HUES64 (cell line): Measurements from ENCODE around the gene SLFN11. TPM values are rescaled to one million over a fixed set of nuclear protein-coding genes. Genes with fewer than 3 reads are reported as not detected.
"Not testable (repeated sequence)": the region's sequence is repeated elsewhere in the genome, so short reads cannot be mapped to it uniquely, and the experiment has no call there.

Experiments used
- H3K27ac ChIP-seq: 2 replicates; pipeline ENCODE4 v1.7.0; 2013; ENCODE audit warnings: low read depth, low read length, inconsistent platforms
- H3K27me3 ChIP-seq: 2 replicates; pipeline ENCODE4 v1.6.1; 2013; ENCODE audit warnings: mild to moderate bottlenecking, low read length; ENCODE audit not compliant: insufficient read depth
- H3K36me3 ChIP-seq: 2 replicates; pipeline ENCODE4 v1.6.1; 2013; ENCODE audit warnings: mild to moderate bottlenecking, low read length; ENCODE audit not compliant: insufficient read depth
- H3K4me1 ChIP-seq: 2 replicates; pipeline ENCODE4 v1.6.1; 2013; ENCODE audit warnings: mild to moderate bottlenecking, low read length, moderate library complexity; ENCODE audit not compliant: insufficient read depth
- H3K4me3 ChIP-seq: 2 replicates; pipeline ENCODE4 v1.5.1; 2013; ENCODE audit warnings: mild to moderate bottlenecking, low read length, moderate library complexity
- H3K9ac ChIP-seq: 2 replicates; pipeline ENCODE4 v1.6.1; 2013; ENCODE audit warnings: mild to moderate bottlenecking, low read depth, low read length
- H3K9me3 ChIP-seq: 2 replicates; pipeline ENCODE4 v1.6.1; 2013; ENCODE audit warnings: low read depth, low read length; ENCODE audit not compliant: insufficient read depth
- WGBS: fragments of 150-250, 120-280 bp; methylation state at CpG from one replicate; pipeline ENCODE4 v1.1.7; 2013; ENCODE audit warnings: missing lambda C conversion rate; 5-methylcytosine and 5-hydroxymethylcytosine counted together
- polyA plus RNA-seq, 2 experiments: library from polyadenylated mRNA; stranded (reverse); fragments of 50-300 nt; gene quantifications; one replicate each; pipeline ENCODE4 v1.2.3, GENCODE V29; 2013

The SLFN11 gene, protein sequence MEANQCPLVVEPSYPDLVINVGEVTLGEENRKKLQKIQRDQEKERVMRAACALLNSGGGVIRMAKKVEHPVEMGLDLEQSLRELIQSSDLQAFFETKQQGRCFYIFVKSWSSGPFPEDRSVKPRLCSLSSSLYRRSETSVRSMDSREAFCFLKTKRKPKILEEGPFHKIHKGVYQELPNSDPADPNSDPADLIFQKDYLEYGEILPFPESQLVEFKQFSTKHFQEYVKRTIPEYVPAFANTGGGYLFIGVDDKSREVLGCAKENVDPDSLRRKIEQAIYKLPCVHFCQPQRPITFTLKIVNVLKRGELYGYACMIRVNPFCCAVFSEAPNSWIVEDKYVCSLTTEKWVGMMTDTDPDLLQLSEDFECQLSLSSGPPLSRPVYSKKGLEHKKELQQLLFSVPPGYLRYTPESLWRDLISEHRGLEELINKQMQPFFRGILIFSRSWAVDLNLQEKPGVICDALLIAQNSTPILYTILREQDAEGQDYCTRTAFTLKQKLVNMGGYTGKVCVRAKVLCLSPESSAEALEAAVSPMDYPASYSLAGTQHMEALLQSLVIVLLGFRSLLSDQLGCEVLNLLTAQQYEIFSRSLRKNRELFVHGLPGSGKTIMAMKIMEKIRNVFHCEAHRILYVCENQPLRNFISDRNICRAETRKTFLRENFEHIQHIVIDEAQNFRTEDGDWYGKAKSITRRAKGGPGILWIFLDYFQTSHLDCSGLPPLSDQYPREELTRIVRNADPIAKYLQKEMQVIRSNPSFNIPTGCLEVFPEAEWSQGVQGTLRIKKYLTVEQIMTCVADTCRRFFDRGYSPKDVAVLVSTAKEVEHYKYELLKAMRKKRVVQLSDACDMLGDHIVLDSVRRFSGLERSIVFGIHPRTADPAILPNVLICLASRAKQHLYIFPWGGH
- polyA plus RNA-seq (2013, experiment 1 of 2), result 0.90 TPM
- polyA plus RNA-seq (2013, experiment 2 of 2), result 0.95 TPM

DNA sequence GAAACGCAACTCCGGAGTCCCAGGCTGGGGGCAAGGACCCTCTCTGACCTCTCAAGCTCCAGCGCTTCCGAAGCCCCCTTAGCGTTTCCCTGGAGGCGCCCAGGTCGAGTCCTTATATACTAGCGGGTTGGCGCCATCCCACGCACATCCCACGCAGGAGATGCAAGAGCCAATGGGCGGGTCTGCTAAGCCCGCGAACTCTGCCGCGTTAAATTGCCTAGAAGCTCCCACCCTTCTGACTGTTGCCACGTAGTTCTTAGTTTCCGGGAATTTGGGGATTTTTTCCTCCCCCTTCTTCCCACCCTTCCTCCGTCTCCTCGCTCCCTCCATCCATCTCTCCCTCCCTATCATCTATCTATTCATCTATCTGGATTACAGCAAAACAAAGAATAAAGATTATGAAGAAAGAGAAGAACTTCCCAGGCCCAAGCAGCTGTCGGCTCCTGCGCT, at the start of gene SLFN11:
Gene SLFN11, minus strand, starts transcription at position 88 of the 450 bp plus-strand sequence. CDS start 9,814 bp downstream, outside the sequence.
- H3K4me3 ChIP-seq, result peak within 1 kb of the TSS; percentile 54
- H3K9ac ChIP-seq, result peak within 1 kb of the TSS; percentile 44; the same call in 1 of the 2 replicates
- no peaks in the 10 kb centered on the region for H3K9me3 ChIP-seq
- H3K36me3 ChIP-seq, result no peaks in the 10 kb centered on the region
- peaks cover 73% of the 10 kb centered on the region for H3K27me3 ChIP-seq
- WGBS, result under 1% methylated on average over 22 of the region's 22 CpGs
- H3K4me1 ChIP-seq, result peaks cover 4% of the 10 kb centered on the region; the same call in 1 of the 2 replicates
- H3K27ac ChIP-seq, result no peak within 1 kb of the TSS

GRCh38 chr17:35421069-35421468, 47.6 kb upstream of the SLFN11 start:
- peaks cover 32% of the 10 kb centered on the region for H3K36me3 ChIP-seq
- not testable (repeated sequence) for H3K27me3 ChIP-seq, H3K4me1 ChIP-seq, H3K9ac ChIP-seq, H3K4me3 ChIP-seq, H3K9me3 ChIP-seq, H3K27ac ChIP-seq
- 98% methylated on average over 8 of the region's 9 CpGs for WGBS

DNA sequence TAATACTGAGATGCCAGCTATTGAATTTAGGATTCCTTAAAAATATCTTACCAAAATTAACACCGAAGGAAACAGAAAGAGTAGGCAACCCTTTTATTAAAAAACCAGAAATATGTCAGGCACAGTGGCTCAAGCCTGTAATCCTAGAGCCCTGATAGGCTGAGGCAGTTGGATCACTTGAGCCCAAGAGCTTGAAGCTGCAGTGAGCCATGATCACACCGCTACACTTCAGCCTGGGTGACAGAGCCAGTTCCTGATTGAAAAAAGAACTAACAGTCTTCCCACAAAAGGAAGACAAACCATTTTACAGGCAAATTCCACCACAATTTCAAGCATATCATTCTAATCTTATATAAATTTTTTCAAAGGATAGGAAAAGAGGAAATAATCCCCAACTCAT, 43.2 kb upstream of the SLFN11 start:
- 91% methylated on average over 2 of the region's 2 CpGs for WGBS
- no peaks in the 10 kb centered on the region for H3K27me3 ChIP-seq
- H3K9me3 ChIP-seq, result no peaks in the 10 kb centered on the region
- no peak overlapping the region for H3K9ac ChIP-seq
- H3K36me3 ChIP-seq, result peaks cover 35% of the 10 kb centered on the region
- no peak overlapping the region for H3K27ac ChIP-seq
- H3K4me3 ChIP-seq, result no peak overlapping the region
- H3K4me1 ChIP-seq, result no peaks in the 10 kb centered on the region

GRCh38 chr17:35414707-35415106, 41.3 kb upstream of the SLFN11 start:
- H3K27ac ChIP-seq, H3K4me1 ChIP-seq, H3K27me3 ChIP-seq, H3K9ac ChIP-seq, H3K4me3 ChIP-seq, H3K9me3 ChIP-seq: not testable (repeated sequence)
- 95% methylated on average over 2 of the region's 2 CpGs for WGBS
- peaks cover 44% of the 10 kb centered on the region for H3K36me3 ChIP-seq

- Histone ChIP-seq H3K4me1 (no peaks in the 10 kb centered on the region), H3K9ac (no peak overlapping the region), H3K9me3 (no peaks in the 10 kb centered on the region), H3K27ac (no peak overlapping the region), H3K36me3 (peaks cover 44% of the 10 kb centered on the region), H3K27me3 (no peaks in the 10 kb centered on the region), H3K4me3 (no peak overlapping the region)
- 95% methylated on average over 1 of the region's 1 CpG for WGBS
Observed at GRCh38 chr17:35414247-35414646, 40.8 kb upstream of the SLFN11 start.

DNA sequence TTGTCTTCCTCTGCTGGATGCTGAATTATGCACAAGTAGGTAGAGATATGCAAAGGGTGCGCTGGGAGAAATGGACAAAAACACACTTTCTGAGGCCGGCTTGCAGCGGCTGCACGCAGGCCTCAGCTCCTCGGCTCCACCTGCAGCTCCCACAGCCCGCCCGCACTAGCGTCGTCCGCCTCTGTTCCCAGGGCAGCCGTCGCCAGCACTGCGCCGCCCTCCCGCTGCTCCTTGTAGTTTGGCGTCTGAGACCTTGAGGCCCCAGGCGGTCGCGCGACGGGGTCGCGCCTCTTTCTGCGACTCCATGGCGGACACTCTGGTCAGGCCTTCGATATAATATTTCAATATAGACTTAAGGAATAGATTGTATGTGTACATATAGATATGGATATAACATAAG, 34.1 kb upstream of the SLFN11 start:
- H3K27me3 ChIP-seq, result no peaks in the 10 kb centered on the region
- peaks cover 48% of the 10 kb centered on the region for H3K36me3 ChIP-seq
- WGBS, result 94% methylated on average over 25 of the region's 26 CpGs

GRCh38 chr17:35406568-35406967, 33.1 kb upstream of the SLFN11 start:
- Histone ChIP-seq H3K36me3 (peaks cover 40% of the 10 kb centered on the region), H3K9me3 (no peaks in the 10 kb centered on the region), H3K9ac (no peak overlapping the region), H3K4me1 (no peaks in the 10 kb centered on the region), H3K4me3 (no peak overlapping the region), H3K27ac (no peak overlapping the region), H3K27me3 (no peaks in the 10 kb centered on the region)
- WGBS, result 80% methylated on average over 1 of the region's 1 CpG

More for the DNA sequence above, 34.1 kb upstream of the SLFN11 start:
- no peaks in the 10 kb centered on the region for H3K9me3 ChIP-seq
- H3K9ac ChIP-seq, result no peak overlapping the region
- H3K4me3 ChIP-seq, result no peak overlapping the region
- no peak overlapping the region for H3K27ac ChIP-seq
- H3K4me1 ChIP-seq, result no peaks in the 10 kb centered on the region

GRCh38 chr17:35404360-35404759, 30.9 kb upstream of the SLFN11 start:
- no CpG with 5 or more reads among the region's 1 CpG for WGBS
- H3K9ac ChIP-seq, result no peak overlapping the region
- H3K4me3 ChIP-seq, result no peak overlapping the region
- H3K36me3 ChIP-seq, result peaks cover 19% of the 10 kb centered on the region
- no peaks in the 10 kb centered on the region for H3K4me1 ChIP-seq
- H3K9me3 ChIP-seq, result no peaks in the 10 kb centered on the region
- H3K27me3 ChIP-seq, result no peaks in the 10 kb centered on the region
- no peak overlapping the region for H3K27ac ChIP-seq

DNA sequence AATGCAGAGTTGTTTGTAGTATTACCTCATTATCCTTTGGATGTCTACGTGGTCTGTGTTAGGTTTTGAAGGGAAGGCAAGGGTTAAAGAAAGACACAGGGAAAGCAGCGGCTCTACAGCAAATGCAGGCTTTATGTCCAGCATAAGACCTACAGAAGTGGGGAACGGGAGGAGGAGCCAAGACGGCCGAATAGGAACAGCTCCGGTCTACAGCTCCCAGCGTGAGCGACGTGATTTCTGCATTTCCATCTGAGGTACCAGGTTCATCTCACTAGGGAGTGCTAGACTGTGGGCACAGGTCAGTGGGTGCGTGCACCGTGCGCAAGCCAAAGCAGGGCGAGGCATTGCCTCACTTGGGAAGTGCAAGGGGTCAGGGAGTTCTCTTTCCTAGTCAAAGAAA, 20.4 kb upstream of the SLFN11 start:
- H3K9ac ChIP-seq, H3K9me3 ChIP-seq, H3K4me1 ChIP-seq, H3K36me3 ChIP-seq, H3K27ac ChIP-seq, H3K27me3 ChIP-seq, H3K4me3 ChIP-seq: not testable (repeated sequence)
- WGBS, result 93% methylated on average over 13 of the region's 13 CpGs

DNA sequence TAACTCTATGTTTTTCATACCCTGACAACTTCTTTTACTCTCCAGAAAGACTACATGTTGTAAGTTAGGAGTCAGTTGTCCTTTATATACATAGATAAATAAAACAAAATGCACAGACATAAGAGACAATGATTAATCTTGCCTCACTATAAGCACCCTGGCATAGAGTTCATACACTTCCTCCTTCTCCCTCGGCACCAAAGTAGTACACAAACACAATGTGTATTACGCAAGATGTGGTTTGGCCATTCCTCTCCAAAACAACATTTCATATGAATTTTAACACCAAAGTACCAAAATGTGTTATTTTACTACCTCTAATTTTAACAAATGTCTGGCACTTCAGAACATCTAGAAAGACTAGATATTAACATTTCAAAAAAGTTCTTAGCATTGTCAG, 17.2 kb upstream of the SLFN11 start:
- H3K4me3 ChIP-seq, result no peak overlapping the region
- H3K36me3 ChIP-seq, result no peaks in the 10 kb centered on the region
- WGBS, result 97% methylated on average over 1 of the region's 2 CpGs

GRCh38 chr17:35390156-35390555, 16.7 kb upstream of the SLFN11 start:
- no peaks in the 10 kb centered on the region for H3K27me3 ChIP-seq

More for the DNA sequence above, 17.2 kb upstream of the SLFN11 start:
- no peak overlapping the region for H3K9ac ChIP-seq
- H3K27ac ChIP-seq, result no peak overlapping the region
- peaks cover 6% of the 10 kb centered on the region; the same call in 1 of the 2 replicates for H3K9me3 ChIP-seq
- no peaks in the 10 kb centered on the region for H3K27me3 ChIP-seq
- no peaks in the 10 kb centered on the region for H3K4me1 ChIP-seq

More at GRCh38 chr17:35390156-35390555, 16.7 kb upstream of the SLFN11 start:
- WGBS, result 89% methylated on average over 2 of the region's 2 CpGs
- no peaks in the 10 kb centered on the region for H3K4me1 ChIP-seq
- no peak overlapping the region for H3K9ac ChIP-seq
- H3K4me3 ChIP-seq, result no peak overlapping the region
- H3K36me3 ChIP-seq, result no peaks in the 10 kb centered on the region
- H3K9me3 ChIP-seq, result peaks cover 6% of the 10 kb centered on the region; the same call in 1 of the 2 replicates
- no peak overlapping the region for H3K27ac ChIP-seq
